T-cell (primary cell): ENCODE measurements around the gene BTBD1. TPM values are rescaled to one million over a fixed set of nuclear protein-coding genes. Genes with fewer than 3 reads are reported as not detected.

Source experiments
- ATAC-seq, 4 experiments: fragments of 200-7000 bp in 3 of 4; fragments of 150-1000 bp in 1 of 4; cut with Tn5 transposase; replicated peaks in 1 of 4; 1 replicate in 3 of 4; 2 replicates in 1 of 4; pipeline ENCODE4 v1.10.0; 2021; ENCODE audit warnings: moderate library complexity in 3 of 4, mild to moderate bottlenecking in 2 of 4, moderate number of reproducible peaks in 1 of 4
- CTCF ChIA-PET, 2 donors: fragments of 300-600 bp; sonication (Branson Sonifier 250); formaldehyde crosslinking; loops; one replicate each; lab custom pipeline; 2022; ENCODE audit warnings: antibody characterized with exemption in 2 of 2; lab: Charles Lee
- POLR2A ChIA-PET, 2 donors: fragments of 300-600 bp; sonication (Branson Sonifier 250); formaldehyde crosslinking; loops; one replicate each; lab custom pipeline; 2022; ENCODE audit warnings: antibody characterized with exemption in 2 of 2; lab: Charles Lee
- DNase-seq, 35 experiments: peaks; one replicate each; pipeline versions ENCODE4 v3.0.0 to v3.0.0-alpha.2; 2013 to 2023
- H3K27ac ChIP-seq: one replicate; pipeline ENCODE4 v1.5.1; 2013; ENCODE audit warnings: low read length
- H3K27me3 ChIP-seq, 2 experiments: replicated peaks in 1 of 2; 1 replicate in 1 of 2; 2 replicates in 1 of 2; pipeline versions ENCODE4 v1.6.1 to v1.7.0; 2013; ENCODE audit warnings: low read length in 1 of 2, mixed read lengths in 1 of 2; ENCODE audit not compliant: control insufficient read depth in 2 of 2, insufficient read depth in 2 of 2; ENCODE audit errors: extremely low read depth in 1 of 2
- H3K36me3 ChIP-seq, 2 donors: 1 replicate in 1 of 2; 2 replicates in 1 of 2; pipeline versions ENCODE4 v1.6.1 to v1.7.0; 2013; ENCODE audit warnings: low read length in 1 of 2; ENCODE audit not compliant: control insufficient read depth in 2 of 2, insufficient read depth in 1 of 2; ENCODE audit errors: extremely low read depth in 1 of 2
- H3K4me1 ChIP-seq, 2 experiments: 1 replicate in 1 of 2; 2 replicates in 1 of 2; pipeline versions ENCODE4 v1.6.1 to v1.7.0; 2013; ENCODE audit warnings: low read length in 2 of 2, mixed read lengths in 1 of 2; ENCODE audit not compliant: insufficient read depth in 2 of 2, control insufficient read depth in 1 of 2; ENCODE audit errors: extremely low read depth in 1 of 2
- H3K4me3 ChIP-seq, 2 donors: 1 replicate in 1 of 2; 2 replicates in 1 of 2; pipeline versions ENCODE4 v1.5.1 to v1.7.0; 2013; ENCODE audit warnings: mild to moderate bottlenecking in 2 of 2, low read length in 1 of 2, moderate library complexity in 1 of 2; ENCODE audit not compliant: control insufficient read depth in 1 of 2; ENCODE audit errors: extremely low read depth in 1 of 2
- H3K9me3 ChIP-seq: 2 replicates; pipeline ENCODE4 v1.7.0; 2013
- H3K27ac Mint-ChIP-seq, 2 donors: one replicate each; pipeline ENCODE4 v1.8.0; 2020 to 2021; ENCODE audit warnings: mild to moderate bottlenecking in 2 of 2, mixed read lengths in 2 of 2
- H3K27me3 Mint-ChIP-seq, 2 donors: one replicate each; pipeline ENCODE4 v1.8.0; 2021 to 2022; ENCODE audit warnings: mixed read lengths in 2 of 2
- H3K36me3 Mint-ChIP-seq: one replicate; pipeline ENCODE4 v1.8.0; 2021; ENCODE audit warnings: mixed read lengths
- H3K4me1 Mint-ChIP-seq, 3 donors: one replicate each; pipeline ENCODE4 v1.8.0; 2020 to 2022; ENCODE audit warnings: mixed read lengths in 3 of 3, mild to moderate bottlenecking in 1 of 3
- H3K4me3 Mint-ChIP-seq, 3 donors: one replicate each; pipeline ENCODE4 v1.8.0; 2020 to 2022; ENCODE audit warnings: mild to moderate bottlenecking in 3 of 3, mixed read lengths in 3 of 3, moderate library complexity in 3 of 3
- H3K9me3 Mint-ChIP-seq, 3 donors: one replicate each; pipeline ENCODE4 v1.8.0; 2020 to 2022; ENCODE audit warnings: mixed read lengths in 3 of 3
- WGBS: methylation state at CpG from one replicate; pipeline ENCODE4 v1.1.5; 2013; ENCODE audit warnings: missing lambda C conversion rate; ENCODE audit not compliant: insufficient coverage; 5-methylcytosine and 5-hydroxymethylcytosine counted together
- total RNA-seq, 35 experiments: library from RNA in 6 of 35; stranded (reverse) in 6 of 35; fragments of 120-200 nt in 1 of 35; gene quantifications; one replicate each; pipeline versions ENCODE4 v1.2.1 to v1.2.4 and lab custom pipeline; 2013 to 2026

The BTBD1 gene
- total RNA-seq, 5 donors from 2014 or later (not counting 1 experiment from before 2014, with no cell fraction given): 34.8 to 38.4 (median 36.2) TPM

DNA sequence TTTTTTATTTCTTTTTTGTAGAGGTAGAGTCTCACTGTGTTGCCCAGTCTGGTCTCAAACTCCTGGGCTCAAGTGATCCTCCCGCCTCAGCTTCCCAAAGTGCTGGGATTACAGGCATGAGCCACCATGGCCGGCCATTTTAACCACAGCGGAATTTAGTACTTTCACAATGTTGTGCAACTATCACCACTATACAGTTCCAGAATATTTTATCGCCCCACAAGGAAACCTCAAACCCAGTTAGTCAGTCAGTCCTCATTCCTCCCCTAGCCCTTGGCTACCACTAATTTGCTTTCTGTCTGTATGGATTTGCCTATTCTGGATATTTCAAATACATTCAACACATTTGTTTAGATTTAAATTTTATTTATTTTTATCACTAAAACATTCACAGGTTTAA is 99.0 kb downstream of the BTBD1 start:
- H3K4me3 ChIP-seq: no peak overlapping the region
- no peak overlapping the region for H3K27ac ChIP-seq
- no peak overlapping the region for H3K27ac Mint-ChIP-seq
- ChIA-PET CTCF (no interaction called here), POLR2A (no interaction called here)
- H3K36me3 Mint-ChIP-seq: no peaks in the 10 kb centered on the region
- WGBS: 100% methylated on average over 1 of the region's 4 CpGs
- no peaks in the 10 kb centered on the region for H3K27me3 ChIP-seq
- no peaks in the 10 kb centered on the region for H3K27me3 Mint-ChIP-seq
- no peaks in the 10 kb centered on the region for H3K9me3 ChIP-seq
- DNase-seq (no peak), ATAC-seq (no peak)
- H3K4me1 ChIP-seq: peaks cover 0 to 3% of the 10 kb centered on the region in 2 experiments
- no peaks in the 10 kb centered on the region for H3K9me3 Mint-ChIP-seq
- no peak overlapping the region for H3K4me3 Mint-ChIP-seq
- H3K4me1 Mint-ChIP-seq: peaks cover 6 to 11% (median 8%) of the 10 kb centered on the region in 3 donors
- H3K36me3 ChIP-seq: no peaks in the 10 kb centered on the region

DNA sequence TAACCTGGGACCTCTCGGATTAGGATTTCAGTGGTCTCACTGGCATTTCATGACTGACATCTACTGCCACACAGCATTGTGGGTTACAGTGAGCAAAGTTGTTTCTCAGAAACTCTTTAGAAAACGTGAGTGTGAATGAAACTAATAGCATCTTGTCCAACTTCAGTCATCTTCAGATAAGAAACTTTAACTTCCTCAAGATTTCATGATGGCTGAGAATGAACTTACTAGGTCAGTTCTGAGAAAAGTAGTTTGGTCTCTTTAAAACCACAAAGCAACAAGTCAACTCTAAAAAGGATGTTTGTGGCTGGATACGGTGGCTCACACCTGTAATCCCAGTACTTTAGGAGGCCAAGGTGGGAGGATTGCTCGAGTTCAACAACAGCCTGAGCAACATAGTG is 100.4 kb downstream of the BTBD1 start:
- CTCF ChIA-PET: interaction anchor here in 1 of 2 donors (0.5 kb wide), 1 partner anchor 10 kb away, joined by 4 read pairs; no protein-coding TSS in a partner anchor
- Histone ChIP-seq H3K27ac (no peak overlapping the region), H3K4me1 (peaks cover 0 to 3% of the 10 kb centered on the region in 2 experiments), H3K27me3 (no peaks in the 10 kb centered on the region), H3K9me3 (no peaks in the 10 kb centered on the region), H3K36me3 (no peaks in the 10 kb centered on the region), H3K4me3 (no peak overlapping the region)
- POLR2A ChIA-PET: no interaction called here
- Mint-ChIP-seq H3K36me3 (no peaks in the 10 kb centered on the region), H3K27me3 (no peaks in the 10 kb centered on the region), H3K4me1 (peaks cover 6 to 11% (median 8%) of the 10 kb centered on the region in 3 donors), H3K9me3 (no peaks in the 10 kb centered on the region), H3K4me3 (no peak overlapping the region), H3K27ac (no peak overlapping the region)
- ATAC-seq: no peak
- 30% methylated on average over 2 of the region's 4 CpGs for WGBS
- no peak for DNase-seq

Other genes starting within 250 kb of the BTBD1 start
- 1 to 10 TPM; 2.7 to 9.1 (median 7.3) TPM for gene HOMER2, start 114.5 kb downstream of the BTBD1 start, total RNA-seq
- 10 to 100 TPM; 15.7 to 21.4 (median 17.4) TPM for gene RAMAC, start 81.0 kb downstream of the BTBD1 start, total RNA-seq
- gene C15orf40, start 55.6 kb downstream of the BTBD1 start, total RNA-seq: 10 to 100 TPM; 13.8 to 40.5 (median 37.7) TPM
- gene TM6SF1, start 40.4 kb upstream of the BTBD1 start, total RNA-seq: 1 to 10 TPM in 2 of 5 donors, under 1 TPM in 2, not detected in 1; 0.33 to 2.1 (median 0.84) TPM
- 10 to 100 TPM in 2 of 5 donors, 1 to 10 TPM in 3; 3.7 to 13.4 (median 9.9) TPM for gene HDGFL3, start 140.6 kb upstream of the BTBD1 start, total RNA-seq
- gene BNC1, start 217.4 kb upstream of the BTBD1 start, total RNA-seq: not detected